Stimulated activated CD4-positive, alpha-beta T cell treated with anti-CD3 and anti-CD28 coated beads, Interleukin-4, amount 100 ng/mL, for 4 hours (primary cell): Measurements from ENCODE around the gene DNER.
"Not testable (repeated sequence)": the region's sequence is repeated elsewhere in the genome, so short reads cannot be mapped to it uniquely, and the experiment has no call there.

Experiments
- DNase-seq, 2 experiments: peaks; one replicate each; pipeline ENCODE4 v3.0.0-alpha.2; 2020

Gene DNER

DNA sequence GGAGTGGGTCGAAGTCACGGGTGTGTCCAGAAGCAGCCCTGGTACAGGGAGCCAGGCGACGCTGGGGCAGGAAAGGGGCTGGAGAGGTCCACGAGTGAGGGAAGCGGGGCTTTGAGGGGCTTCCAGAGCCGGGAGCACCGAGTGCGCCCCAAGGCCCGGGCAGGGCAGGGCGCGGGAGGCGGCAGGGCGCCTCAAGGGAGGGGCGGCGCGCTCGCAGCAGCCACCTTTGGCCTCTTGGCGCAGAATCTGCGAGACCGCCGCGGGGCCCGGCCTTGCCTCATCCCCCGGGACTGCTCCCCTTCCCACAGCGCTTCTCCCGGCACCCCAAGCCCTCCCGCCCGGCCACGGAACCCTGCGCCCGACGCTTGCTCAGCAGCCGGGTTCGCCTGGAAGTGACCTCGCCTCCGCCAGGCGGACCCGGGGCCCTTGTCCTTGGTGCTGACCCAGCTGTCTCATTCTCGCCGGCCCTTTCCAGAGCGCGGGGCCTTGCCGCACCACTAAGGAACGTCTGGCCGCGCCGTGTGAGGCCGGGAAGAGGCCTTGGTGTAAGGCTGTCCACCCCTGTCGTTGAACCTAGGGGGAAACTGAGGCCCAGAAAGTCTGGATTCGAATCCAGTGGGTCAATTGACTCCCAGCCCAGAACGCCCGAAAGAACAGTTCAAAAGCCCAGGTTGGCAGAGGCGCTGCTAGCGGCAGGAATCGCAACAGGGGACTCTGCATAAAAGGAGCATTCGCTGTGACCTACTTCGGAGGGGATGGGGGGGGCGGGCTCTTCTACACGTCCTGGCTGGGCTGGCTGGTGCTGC is 584 bp upstream of the DNER start:
- DNase-seq: peak in 1 of 2 experiments; percentile 22

DNA sequence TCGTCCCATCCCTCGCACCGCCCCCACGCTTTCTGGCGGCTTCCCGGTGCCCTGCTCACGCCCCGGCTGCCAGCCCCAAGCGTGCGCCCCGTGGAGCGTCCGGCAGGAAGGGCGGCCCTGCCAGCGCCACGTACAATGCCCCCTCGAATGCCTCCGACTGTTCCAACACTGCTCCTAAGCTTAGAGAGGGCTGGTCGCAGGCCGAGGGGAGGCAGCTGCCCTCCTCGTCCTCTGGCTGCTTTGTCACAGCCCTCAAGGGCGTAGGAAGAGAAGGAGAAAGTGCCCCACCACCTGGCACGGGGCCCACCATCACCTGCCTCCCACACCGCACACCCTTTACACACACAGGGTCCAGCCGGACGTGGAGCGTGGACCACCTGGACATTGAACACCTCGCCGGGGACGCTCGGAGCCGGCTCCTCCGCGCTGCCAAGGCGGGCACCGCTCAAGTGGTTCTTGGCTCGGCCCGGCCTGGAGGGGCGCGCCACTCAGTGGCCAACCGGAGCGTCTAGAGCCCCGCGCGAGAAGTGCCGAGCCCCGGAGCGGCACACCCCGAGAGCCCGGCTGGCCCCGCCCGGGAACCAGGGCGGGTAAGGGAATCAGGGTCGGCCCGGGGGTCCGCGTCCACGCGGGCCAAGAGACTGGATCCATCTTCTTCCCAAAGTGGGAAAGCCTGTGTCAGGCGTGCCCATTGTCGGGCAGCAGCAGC is 830 bp downstream of the DNER start:
- peak in 1 of 2 experiments; percentile 4 for DNase-seq

- no peak for DNase-seq
Observed at GRCh38 chr2:229712136-229712535, 2.2 kb downstream of the DNER start.

DNA sequence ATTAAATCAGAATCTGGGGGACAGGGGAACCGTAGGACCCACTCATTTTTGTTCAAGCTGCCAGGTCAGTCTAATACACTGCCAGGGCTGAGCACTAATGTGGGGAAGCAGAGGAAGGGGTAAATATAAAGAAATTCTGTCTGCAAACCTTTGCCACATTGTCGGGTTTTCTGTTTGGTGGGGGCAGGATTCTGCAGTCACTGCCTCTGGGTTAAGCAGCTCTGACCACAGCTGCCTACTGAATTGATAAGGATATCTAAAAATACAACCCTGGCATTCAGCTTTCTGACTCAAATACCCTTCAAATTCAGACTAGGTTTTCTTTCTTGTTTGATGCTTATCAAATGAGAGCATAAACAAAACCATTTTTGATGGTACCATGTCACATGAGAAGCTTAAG is 6.0 kb downstream of the DNER start:
- no peak for DNase-seq

DNA sequence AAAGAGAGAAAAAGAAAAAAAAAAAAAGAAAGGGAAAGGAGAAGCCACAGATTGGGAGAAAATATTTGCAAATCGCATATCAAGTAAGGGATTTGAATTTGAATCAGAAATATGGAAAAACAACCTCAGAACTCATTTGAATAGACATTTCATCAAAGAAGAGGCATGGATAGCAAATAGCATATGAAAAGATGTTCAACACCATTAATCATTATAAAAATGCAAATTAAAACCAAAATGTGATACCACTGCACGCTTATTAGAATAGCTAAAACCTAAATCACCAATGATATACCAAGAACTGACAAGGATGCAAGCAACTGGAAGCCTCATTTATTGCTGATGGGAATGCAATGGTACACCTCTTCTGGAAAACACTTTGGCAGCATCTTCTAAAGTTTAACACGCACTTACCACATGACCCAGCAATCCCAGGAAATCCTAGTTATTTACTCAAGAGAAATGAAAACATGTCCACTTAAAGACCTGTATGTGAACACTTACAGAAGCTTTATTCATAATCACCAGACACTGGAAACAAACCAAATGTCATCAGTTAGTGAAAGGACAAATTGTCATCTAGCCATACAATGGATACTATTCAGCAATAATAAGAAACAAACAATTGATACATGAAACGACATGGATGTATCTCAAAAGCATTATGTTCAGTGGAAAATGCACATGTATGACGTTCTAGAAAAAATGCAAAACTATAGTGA is 10.3 kb downstream of the DNER start:
- no peak for DNase-seq

- DNase-seq: no peak
Observed at GRCh38 chr2:229701716-229702115, 12.6 kb downstream of the DNER start.

DNA sequence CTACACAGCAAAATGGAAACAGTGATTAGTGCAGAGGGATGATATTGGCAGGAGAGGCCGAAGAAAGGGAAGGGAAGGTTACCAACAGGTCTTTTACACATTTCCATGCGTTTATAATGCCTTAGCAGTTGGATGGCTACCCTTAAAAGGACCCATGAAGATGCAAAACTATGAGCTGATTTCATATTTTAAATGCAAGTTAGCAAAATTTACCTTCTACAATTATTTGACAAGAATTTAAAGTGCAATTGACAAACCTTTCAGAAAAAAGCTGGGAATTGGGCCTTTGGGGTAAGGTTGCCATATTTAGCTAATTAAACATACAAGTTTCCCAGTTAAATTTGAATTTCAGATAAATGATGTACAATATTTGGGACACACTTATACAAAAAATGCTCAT is 13.3 kb downstream of the DNER start:
- no peak for DNase-seq

GRCh38 chr2:229695961-229696360 is 18.4 kb downstream of the DNER start:
- DNase-seq: no peak

DNA sequence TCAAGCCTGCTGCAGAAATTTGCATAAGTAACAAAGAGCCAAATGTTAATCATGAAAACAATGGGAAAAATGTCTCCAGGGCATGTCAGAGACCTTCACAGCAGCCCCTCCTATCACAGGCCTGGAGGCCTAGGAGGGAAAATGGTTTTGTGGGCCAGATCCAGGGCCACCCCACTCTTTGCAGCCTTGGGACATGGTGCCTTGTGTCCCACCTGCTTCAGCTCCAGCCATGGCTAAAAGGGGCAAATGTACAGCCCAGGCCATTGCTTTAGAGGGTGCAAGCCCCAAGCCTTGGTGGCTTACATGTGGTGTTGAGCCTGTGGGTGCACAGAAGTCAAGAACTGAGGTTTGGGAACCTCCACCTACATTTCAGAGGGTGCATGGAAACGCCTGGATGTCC is 20.5 kb downstream of the DNER start:
- DNase-seq: not testable (repeated sequence)

GRCh38 chr2:229691631-229692030 is 22.7 kb downstream of the DNER start:
- DNase-seq: no peak

- no peak for DNase-seq
Observed at GRCh38 chr2:229689307-229689839, 25.0 kb downstream of the DNER start.

DNA sequence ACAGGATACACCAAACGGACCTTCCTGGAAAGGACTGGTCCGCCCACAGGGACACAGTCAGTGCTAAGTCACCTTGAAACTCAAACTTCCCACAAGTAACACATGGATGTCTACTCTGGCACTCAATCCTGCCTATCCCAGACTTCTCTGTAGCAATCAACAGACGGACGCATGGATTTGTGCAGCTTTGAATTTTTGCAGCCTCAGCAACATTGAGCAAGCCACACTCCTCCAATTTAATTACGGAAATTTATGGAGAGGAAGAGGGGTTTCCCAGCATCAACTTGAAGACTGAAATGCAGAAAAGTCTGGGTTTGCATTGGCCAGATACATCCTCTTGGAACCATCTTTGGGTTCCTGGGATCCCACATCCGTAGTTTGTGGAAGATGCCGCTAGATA is 26.2 kb downstream of the DNER start:
- no peak for DNase-seq

DNA sequence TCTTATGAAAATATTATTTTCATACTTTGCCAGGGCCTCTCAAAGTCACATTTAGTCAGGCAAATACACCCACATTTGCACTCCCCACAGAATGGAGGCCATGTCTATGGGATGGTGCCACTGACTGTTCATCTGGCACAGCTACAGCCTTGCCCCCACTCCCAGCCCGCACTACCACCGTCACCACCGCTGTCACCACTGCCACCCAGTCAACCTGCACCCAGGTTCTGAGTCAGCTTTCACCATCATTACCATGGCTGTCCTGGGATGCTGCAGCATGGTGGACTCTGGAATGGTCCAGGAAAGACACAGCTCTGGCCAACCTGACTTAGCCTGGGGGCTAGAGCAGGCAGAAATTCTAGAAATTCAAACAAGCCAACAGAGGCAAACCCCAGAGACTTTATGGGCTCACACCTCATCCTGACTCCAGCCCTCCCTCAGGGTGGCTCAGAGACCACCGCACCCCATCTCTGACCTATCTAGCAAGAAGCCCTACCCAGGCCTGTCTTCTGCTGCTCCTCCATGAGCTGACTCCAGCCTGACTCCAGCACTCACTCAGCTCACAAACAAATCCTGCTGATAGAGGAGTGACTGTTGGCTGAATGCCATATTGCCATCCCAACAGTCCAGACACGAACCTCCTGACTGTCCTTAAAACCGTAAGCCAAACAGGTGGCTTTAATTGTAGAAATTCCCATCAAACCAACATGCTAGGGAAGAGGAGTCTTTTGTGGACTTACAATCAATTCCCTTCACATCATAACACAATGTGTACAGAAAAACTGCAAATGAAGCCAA is 28.0 kb downstream of the DNER start:
- no peak for DNase-seq

- DNase-seq: no peak
Observed at GRCh38 chr2:229684942-229685562, 29.3 kb downstream of the DNER start.

- DNase-seq: no peak
Observed at GRCh38 chr2:229679393-229680125, 34.8 kb downstream of the DNER start.

- DNase-seq: no peak
Observed at GRCh38 chr2:229675569-229675968, 38.8 kb downstream of the DNER start.

DNA sequence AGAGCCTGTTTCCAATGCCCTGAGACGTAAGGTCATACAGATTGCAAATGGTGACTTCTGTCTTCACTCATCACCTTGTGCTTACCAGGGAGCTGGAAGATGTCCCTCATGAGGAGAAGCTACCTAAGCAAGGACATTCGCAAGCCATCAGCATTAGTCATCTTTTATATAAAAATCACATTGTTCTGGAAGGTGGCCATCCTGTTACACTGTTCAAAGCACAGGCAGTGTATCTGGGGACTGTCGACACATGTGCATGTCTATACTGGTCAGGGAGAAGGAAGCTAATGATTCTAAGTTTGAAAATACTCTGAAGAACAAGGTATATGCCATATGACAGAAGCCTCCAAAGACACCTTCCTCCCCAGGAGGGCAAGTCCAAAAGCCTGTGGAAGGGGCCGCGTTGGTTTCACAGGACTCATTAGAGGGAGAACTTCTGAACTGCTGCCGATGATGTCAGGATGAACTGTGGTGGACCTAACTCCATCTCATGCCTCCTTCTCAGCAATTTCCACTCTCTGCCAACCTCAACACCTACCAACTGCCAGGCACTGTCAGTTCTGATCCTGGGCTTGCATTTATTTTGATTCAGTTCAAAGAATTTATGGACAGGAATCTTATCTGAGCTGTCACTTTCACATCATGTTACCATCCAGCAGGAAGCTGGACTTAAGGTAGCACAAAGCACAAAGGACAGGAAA is 39.4 kb downstream of the DNER start:
- DNase-seq: no peak

GRCh38 chr2:229673676-229674075 is 40.7 kb downstream of the DNER start:
- no peak for DNase-seq

GRCh38 chr2:229672021-229672420 is 42.3 kb downstream of the DNER start:
- no peak for DNase-seq

DNA sequence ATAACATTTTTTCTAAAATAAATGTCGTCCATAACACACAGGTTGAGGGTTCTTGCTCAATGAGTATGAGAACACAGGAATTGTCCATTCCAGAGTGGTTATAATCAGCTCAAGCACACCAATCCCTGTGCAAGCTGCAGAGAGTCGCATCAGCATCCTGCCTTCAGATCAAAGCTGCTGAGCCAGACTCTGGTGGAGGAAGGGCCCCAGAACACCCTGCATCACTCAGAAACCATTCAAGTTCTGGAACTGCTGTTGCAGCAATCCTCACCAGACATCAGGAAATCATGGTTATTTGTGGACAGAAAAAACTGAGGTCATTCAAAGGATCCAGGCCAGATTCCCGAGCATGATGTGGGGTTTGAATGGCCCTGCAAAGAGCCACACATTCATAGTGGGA is 44.5 kb downstream of the DNER start:
- no peak for DNase-seq

GRCh38 chr2:229666811-229667210 is 47.5 kb downstream of the DNER start:
- DNase-seq: no peak
